Ishikawa (cell line): ENCODE measurements around the gene IFI27L1.

Source experiments
- CEBPB ChIP-seq: IDR thresholded peaks from 2 replicates; pipeline ENCODE4 v1.6.1; 2012
- EP300 ChIP-seq: IDR thresholded peaks from 2 replicates; pipeline ENCODE4 v1.6.1; 2012; ENCODE audit warnings: borderline replicate concordance
- FOXM1 ChIP-seq: IDR thresholded peaks from 2 replicates; pipeline ENCODE4 v1.6.1; 2012; ENCODE audit warnings: low read depth, borderline replicate concordance
- MAX ChIP-seq: IDR thresholded peaks from 2 replicates; pipeline ENCODE4 v1.6.1; 2012
- RAD21 ChIP-seq: IDR thresholded peaks from 2 replicates; pipeline ENCODE4 v1.6.1; 2012; ENCODE audit warnings: low read depth
- TAF1 ChIP-seq: IDR thresholded peaks from 2 replicates; pipeline ENCODE4 v1.6.1; 2012; ENCODE audit warnings: low read depth, mild to moderate bottlenecking
- YY1 ChIP-seq: IDR thresholded peaks from 2 replicates; pipeline ENCODE4 v1.6.1; 2012; ENCODE audit warnings: low read depth
- ZBTB7A ChIP-seq: IDR thresholded peaks from 2 replicates; pipeline ENCODE4 v1.6.1; 2012; ENCODE audit warnings: low read depth
- TF ChIP-seq, protein P1 (sequence below): IDR thresholded peaks from 2 replicates; pipeline ENCODE4 v1.6.1; 2012
- TF ChIP-seq, protein P2 (sequence below): IDR thresholded peaks from 2 replicates; pipeline ENCODE4 v1.6.1; 2012; ENCODE audit warnings: low read depth, mild to moderate bottlenecking

DNA sequence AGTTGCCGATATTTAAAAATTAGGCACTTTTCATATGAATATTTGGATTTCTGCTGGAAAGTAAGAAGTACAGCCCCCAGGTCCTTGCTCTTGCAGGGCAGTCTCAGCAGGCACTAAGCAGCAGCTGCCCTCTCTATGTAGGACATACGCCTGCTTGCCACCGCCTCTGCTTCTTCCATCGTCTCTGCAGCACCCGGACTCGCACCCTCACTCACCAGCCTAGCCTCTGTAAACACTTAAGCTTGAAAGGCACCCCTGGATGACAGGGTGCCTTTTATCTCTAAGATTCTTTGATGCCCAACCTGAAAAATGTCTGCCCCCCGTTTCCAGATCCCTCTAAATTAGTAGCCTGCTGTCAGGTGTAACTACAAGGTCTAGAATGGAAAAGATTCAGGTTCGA lies 36.0 kb upstream of the IFI27L1 start:
- TF ChIP-seq, protein P1, sequence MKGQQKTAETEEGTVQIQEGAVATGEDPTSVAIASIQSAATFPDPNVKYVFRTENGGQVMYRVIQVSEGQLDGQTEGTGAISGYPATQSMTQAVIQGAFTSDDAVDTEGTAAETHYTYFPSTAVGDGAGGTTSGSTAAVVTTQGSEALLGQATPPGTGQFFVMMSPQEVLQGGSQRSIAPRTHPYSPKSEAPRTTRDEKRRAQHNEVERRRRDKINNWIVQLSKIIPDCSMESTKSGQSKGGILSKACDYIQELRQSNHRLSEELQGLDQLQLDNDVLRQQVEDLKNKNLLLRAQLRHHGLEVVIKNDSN: no peak
- TF ChIP-seq MAX (no peak), CEBPB (no peak), RAD21 (no peak), TAF1 (no peak), YY1 (no peak), EP300 (no peak), ZBTB7A (no peak), FOXM1 (no peak)
- TF ChIP-seq, protein P2, sequence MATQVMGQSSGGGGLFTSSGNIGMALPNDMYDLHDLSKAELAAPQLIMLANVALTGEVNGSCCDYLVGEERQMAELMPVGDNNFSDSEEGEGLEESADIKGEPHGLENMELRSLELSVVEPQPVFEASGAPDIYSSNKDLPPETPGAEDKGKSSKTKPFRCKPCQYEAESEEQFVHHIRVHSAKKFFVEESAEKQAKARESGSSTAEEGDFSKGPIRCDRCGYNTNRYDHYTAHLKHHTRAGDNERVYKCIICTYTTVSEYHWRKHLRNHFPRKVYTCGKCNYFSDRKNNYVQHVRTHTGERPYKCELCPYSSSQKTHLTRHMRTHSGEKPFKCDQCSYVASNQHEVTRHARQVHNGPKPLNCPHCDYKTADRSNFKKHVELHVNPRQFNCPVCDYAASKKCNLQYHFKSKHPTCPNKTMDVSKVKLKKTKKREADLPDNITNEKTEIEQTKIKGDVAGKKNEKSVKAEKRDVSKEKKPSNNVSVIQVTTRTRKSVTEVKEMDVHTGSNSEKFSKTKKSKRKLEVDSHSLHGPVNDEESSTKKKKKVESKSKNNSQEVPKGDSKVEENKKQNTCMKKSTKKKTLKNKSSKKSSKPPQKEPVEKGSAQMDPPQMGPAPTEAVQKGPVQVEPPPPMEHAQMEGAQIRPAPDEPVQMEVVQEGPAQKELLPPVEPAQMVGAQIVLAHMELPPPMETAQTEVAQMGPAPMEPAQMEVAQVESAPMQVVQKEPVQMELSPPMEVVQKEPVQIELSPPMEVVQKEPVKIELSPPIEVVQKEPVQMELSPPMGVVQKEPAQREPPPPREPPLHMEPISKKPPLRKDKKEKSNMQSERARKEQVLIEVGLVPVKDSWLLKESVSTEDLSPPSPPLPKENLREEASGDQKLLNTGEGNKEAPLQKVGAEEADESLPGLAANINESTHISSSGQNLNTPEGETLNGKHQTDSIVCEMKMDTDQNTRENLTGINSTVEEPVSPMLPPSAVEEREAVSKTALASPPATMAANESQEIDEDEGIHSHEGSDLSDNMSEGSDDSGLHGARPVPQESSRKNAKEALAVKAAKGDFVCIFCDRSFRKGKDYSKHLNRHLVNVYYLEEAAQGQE: no peak
